Activated CD8-positive, alpha-beta memory T cell treated with anti-CD3 and anti-CD28 coated beads, Interleukin-2, amount 50 U/mL, for 1 hour (primary cell): ENCODE results near the gene KIF5A.

Experiments
- DNase-seq: peaks from one replicate; pipeline ENCODE4 v3.0.0-alpha.2; 2020; ENCODE audit errors: extremely low read depth

KIF5A gene

GRCh38 chr12:57620245-57620935 lies 70.5 kb downstream of the KIF5A start:
- no peak for DNase-seq

- no peak for DNase-seq
Observed at GRCh38 chr12:57620936-57621496, 71.2 kb downstream of the KIF5A start.

- DNase-seq, result no peak
Observed at GRCh38 chr12:57621497-57622292, 71.9 kb downstream of the KIF5A start.

GRCh38 chr12:57622293-57623245 lies 72.7 kb downstream of the KIF5A start:
- DNase-seq, result no peak

GRCh38 chr12:57623385-57623784 lies 73.5 kb downstream of the KIF5A start:
- no peak for DNase-seq

GRCh38 chr12:57623811-57624390 lies 74.1 kb downstream of the KIF5A start:
- DNase-seq, result no peak

- DNase-seq, result no peak
Observed at GRCh38 chr12:57624441-57625220, 74.8 kb downstream of the KIF5A start.

- no peak for DNase-seq
Observed at GRCh38 chr12:57625261-57626032, 75.6 kb downstream of the KIF5A start.

- no peak for DNase-seq
Observed at GRCh38 chr12:57626111-57626920, 76.5 kb downstream of the KIF5A start.

- DNase-seq, result no peak
Observed at GRCh38 chr12:57626921-57627445, 77.1 kb downstream of the KIF5A start.

GRCh38 chr12:57627501-57628279 lies 77.8 kb downstream of the KIF5A start:
- no peak for DNase-seq

- no peak for DNase-seq
Observed at GRCh38 chr12:57628280-57629191, 78.7 kb downstream of the KIF5A start.

GRCh38 chr12:57629897-57630471 lies 80.1 kb downstream of the KIF5A start:
- DNase-seq, result no peak

GRCh38 chr12:57630891-57631433 lies 81.1 kb downstream of the KIF5A start:
- DNase-seq, result no peak

- DNase-seq, result no peak
Observed at GRCh38 chr12:57631566-57632072, 81.8 kb downstream of the KIF5A start.
